NCI-H526 (cell line): Measurements from ENCODE around the gene UTS2R.
"Not testable (repeated sequence)": the region's sequence is repeated elsewhere in the genome, so short reads cannot be mapped to it uniquely, and the experiment has no call there.

Experiments used
- DNase-seq, 2 experiments: peaks; one replicate each; lab custom pipeline; 2025; lab: John Stamatoyannopoulos, UW

UTS2R gene

GRCh38 chr17:82334204-82334621 lies 37.4 kb upstream of the UTS2R start:
- DNase-seq = no peak

- DNase-seq = no peak
Observed at GRCh38 chr17:82334622-82335394, 36.8 kb upstream of the UTS2R start.

GRCh38 chr17:82338858-82339633 lies 32.5 kb upstream of the UTS2R start:
- DNase-seq = peak; percentile 18 to 42

GRCh38 chr17:82339634-82340580 lies 31.7 kb upstream of the UTS2R start:
- DNase-seq = no peak

GRCh38 chr17:82342361-82343079 lies 29.0 kb upstream of the UTS2R start:
- no peak for DNase-seq

GRCh38 chr17:82343560-82343959 lies 28.0 kb upstream of the UTS2R start:
- DNase-seq = peak in 1 of 2 experiments; percentile 26

GRCh38 chr17:82344175-82344907 lies 27.2 kb upstream of the UTS2R start:
- DNase-seq = no peak

- no peak for DNase-seq
Observed at GRCh38 chr17:82345151-82345976, 26.2 kb upstream of the UTS2R start.

GRCh38 chr17:82346342-82347300 lies 24.9 kb upstream of the UTS2R start:
- no peak for DNase-seq

GRCh38 chr17:82347994-82348393 lies 23.6 kb upstream of the UTS2R start:
- DNase-seq = not testable (repeated sequence)

- no peak for DNase-seq
Observed at GRCh38 chr17:82348434-82348833, 23.1 kb upstream of the UTS2R start.

GRCh38 chr17:82348866-82349265 lies 22.7 kb upstream of the UTS2R start:
- no peak for DNase-seq

- no peak for DNase-seq
Observed at GRCh38 chr17:82349287-82349701, 22.3 kb upstream of the UTS2R start.

- no peak for DNase-seq
Observed at GRCh38 chr17:82350182-82351030, 21.2 kb upstream of the UTS2R start.

- no peak for DNase-seq
Observed at GRCh38 chr17:82351254-82351712, 20.3 kb upstream of the UTS2R start.

- DNase-seq = peak; percentile 80 to 96
Observed at GRCh38 chr17:82351713-82352488, 19.7 kb upstream of the UTS2R start.

GRCh38 chr17:82353484-82353883 lies 18.1 kb upstream of the UTS2R start:
- DNase-seq = no peak
